ENCODE data around the gene NCKAP5L.

The NCKAP5L gene

DNA sequence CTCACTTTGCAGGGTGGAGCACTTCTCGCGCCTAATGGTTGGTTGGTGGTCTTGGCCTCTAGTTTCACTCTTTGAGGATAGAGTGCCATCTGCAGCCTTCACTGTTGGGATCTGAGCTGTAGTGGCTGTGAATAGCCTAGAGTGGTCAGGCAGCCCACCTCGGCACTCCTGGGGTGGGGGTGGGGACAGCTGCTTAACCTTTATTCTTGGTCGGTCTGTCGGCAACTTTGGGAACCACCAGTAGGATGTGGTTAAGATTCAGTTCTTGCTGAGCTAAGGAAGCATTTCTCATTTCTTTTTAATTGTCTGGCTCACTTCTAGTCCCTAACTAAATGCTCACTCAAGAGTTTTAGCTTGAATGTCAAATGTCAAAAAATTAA, 65.8 kb downstream of the NCKAP5L start:
- intact Hi-C loops (cut with DNase I): no loop called here
- DNase-seq: no peak

DNA sequence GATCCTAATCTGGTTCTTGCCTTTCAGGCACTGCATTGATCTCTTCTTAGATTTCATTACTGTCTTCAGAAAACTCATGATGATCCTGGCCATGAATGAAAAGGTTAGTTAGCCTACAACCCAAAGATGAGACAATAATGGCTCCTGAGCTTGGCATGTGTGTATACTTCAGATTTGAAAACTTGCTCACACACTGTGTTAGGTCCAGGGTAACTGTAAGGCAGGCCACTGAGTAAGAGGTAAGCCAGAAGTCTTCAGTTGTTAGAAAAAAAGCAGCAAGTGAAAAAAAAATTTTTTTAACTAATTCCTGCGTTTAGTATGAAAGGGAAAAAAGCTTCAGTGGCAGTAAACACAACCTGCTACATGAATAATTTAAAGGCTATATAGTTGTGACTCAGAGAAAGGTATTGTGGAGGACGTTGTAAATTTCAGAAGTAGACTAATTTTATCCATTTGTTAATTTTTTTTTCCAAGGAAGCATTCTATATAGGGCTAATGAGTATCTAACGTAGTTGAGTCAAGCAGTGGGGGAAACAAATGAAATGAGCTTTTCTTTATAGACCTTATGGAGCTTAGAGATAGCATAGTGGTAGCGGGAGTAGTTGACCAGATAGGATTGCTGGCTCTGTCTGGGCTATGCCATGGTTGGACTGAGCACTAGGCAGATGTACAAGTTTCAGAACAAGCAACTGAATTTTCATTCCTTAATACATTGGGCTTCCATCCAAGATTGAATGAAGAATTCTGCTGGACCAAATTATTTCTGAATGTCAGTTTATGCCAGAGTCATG, 66.3 kb downstream of the NCKAP5L start:
- intact Hi-C loops (cut with DNase I): no loop called here
- no peak for DNase-seq

DNA sequence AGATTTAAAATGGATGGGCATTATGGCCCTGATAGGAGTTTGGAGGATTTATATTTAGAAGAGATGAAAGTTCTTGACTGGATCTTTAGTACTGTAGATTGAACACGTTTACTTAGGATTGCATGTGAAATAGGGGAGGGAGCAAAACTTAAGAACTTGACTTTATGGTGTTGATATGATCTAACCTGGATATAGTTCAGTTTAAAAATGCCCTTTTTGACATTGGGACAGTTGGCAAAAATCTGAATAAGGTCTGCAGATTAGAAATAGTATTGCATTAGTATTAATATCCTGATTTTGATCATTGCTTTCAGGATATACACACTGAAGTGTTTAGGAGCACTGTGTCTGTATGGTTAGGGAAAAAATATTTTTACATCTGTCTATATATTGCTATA, 77.2 kb downstream of the NCKAP5L start:
- intact Hi-C loops (cut with DNase I): no loop called here
- DNase-seq: no peak

DNA sequence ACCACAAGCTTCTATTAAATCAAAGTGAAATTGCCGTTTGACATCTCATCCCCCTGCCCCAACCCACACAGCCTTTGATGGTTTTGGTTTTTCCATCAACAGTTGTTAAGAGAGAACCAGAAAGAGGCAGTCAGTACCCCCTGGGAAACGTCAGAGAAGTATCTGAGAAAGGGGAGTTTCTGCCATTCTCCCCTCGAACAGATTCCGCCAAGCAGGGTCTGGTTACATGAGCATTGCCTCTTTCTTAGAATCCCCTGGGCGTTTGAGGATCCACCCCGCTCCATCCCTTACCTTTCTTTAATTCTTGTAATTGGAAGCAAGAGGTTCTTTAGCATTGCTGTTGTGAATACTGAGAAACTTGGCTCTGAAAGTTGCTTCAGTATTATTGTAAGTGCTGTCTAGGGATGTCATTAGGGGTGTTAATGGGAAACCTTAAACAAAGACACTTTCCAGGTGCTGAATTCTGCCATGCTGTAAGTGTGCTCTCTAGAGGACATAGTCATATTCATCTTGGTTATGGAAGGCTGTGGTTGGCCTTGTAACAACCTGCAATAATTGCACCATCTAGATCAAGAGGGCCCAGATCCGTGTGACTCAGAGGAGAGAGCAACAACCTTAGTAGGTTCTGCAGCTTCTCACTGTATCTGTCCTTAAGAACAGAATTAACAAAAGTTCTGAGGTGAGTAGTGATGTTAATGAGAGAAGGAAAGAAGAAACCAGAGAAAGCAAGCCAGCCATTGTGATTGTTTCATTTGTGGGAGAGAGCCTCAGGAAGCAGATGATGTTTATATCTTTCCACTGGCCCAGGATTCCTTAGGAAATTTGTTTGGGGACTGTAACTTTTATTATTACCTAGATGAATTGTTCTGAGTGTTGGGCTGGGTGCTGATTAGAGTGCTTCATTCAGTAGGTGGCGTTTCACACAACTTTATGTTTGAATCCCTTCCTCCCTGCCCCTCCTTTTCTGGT, 77.9 kb downstream of the NCKAP5L start:
- intact Hi-C loops (cut with DNase I): no loop called here
- DNase-seq: no peak

DNA sequence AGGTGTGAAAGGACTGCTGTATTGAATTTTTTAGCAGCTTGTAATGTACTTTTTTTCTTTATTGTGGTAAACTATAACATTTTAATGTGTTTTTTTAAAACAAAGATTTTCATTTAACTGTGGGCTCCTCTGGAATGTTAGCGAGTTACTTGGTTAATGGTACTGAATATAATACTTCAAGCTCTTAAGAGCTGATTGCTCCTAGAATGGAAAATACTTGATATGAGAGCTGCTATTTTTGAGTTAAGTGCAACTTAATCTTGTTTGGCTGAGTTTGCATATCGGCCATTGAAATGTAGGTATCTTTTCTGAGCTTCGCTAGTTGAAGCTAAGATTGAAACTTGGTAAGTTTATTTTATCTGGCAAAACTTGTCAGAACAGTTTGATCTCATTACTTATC, 79.4 kb downstream of the NCKAP5L start:
- intact Hi-C loops (cut with DNase I): no loop called here
- no peak for DNase-seq

DNA sequence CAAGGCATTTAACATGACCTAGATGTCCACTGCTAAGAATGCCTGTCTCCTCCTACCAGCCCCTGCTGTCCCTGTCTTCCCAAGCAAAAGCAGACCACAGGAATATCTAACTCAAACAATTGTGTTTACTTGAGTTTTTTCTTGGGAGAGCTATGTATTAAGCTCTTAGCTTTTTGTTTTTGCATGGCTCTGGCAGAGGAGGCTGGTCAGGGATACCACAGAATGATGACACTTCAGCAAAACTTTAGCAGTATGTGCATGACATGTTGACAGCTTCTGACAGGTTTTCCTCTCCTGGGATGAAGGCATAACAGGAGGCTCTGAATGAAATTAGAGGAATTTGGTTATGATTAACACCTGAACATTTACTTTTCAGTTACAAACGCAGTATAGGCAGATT, 79.9 kb downstream of the NCKAP5L start:
- intact Hi-C loops (cut with DNase I): no loop called here
- no peak for DNase-seq

DNA sequence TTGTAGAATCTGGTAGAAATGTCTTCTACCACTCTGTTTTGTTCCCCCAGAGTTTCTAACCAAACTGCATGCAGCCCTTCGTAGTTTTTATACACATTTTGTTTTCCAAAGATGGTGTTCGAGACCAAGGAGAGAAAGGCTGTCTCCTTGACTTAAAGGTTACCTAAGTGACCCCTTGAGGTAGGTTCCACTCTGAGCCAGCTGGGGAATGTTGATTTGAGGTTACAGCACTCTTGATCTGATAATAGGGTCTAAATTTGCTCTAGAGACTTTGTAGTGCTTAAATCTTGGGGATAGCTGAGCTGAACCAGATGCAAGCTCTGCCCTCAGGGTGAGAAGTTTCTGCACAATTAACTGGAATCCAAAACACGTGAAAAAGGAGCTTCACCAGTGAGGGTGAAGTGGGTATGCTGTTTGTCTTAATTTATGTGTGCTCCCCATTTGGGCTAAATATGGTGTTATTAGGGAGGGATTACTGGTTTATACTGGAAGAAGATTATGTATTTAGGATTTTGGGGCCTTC, 83.8 kb downstream of the NCKAP5L start:
- intact Hi-C loops (cut with DNase I): no loop called here
- DNase-seq: no peak

DNA sequence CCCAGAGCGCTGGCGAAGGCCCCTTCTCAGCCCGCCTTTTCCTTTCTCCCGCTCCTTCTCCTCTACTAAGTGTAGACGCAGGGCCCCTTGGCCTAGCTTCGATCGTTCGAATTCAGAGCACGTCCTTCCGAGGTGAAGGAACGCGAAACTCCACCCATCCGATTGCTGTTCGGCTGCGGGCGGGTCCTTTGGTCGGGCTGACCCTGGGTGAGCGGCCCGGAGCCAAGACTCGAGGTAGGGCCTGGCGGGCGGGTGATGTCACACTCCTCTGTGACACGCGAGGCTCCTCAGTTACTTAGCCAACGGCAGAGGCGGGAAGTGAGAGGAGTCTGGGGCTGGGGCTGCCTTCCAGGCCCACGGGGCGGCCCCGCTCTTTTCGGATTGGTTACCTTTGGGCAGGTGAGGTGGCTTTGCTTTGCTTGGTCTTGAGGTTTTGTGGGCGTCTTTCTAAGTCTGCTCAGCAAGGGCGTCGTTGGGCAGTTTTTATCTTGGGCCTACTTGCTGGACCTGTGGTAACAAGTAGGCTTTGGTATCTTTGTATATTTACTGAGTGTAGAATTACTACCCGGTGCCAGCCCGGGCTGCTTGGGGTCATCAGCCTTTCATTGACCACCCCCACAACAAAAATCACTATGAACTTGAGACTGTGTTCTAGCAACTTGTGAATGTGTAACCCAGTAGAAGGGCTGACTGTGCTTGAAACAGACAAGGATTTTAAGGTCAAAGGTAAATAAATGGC, 86.2 kb downstream of the NCKAP5L start:
- peak in 26 of 42 donors; percentile 33 to 84 (median 63) for DNase-seq
- intact Hi-C loops (cut with DNase I): no loop called here

Measured in head of caudate nucleus (tissue), 42 donors.